HG02610 (cell line): ENCODE data around the gene HDLBP.

Source experiments
- ATAC-seq: cut with Tn5 transposase; IDR thresholded peaks from one replicate; pipeline ENCODE4 v1.9.1; 2021; ENCODE audit warnings: mild to moderate bottlenecking, moderate library complexity; ENCODE audit not compliant: unreplicated experiment

The HDLBP gene

DNA sequence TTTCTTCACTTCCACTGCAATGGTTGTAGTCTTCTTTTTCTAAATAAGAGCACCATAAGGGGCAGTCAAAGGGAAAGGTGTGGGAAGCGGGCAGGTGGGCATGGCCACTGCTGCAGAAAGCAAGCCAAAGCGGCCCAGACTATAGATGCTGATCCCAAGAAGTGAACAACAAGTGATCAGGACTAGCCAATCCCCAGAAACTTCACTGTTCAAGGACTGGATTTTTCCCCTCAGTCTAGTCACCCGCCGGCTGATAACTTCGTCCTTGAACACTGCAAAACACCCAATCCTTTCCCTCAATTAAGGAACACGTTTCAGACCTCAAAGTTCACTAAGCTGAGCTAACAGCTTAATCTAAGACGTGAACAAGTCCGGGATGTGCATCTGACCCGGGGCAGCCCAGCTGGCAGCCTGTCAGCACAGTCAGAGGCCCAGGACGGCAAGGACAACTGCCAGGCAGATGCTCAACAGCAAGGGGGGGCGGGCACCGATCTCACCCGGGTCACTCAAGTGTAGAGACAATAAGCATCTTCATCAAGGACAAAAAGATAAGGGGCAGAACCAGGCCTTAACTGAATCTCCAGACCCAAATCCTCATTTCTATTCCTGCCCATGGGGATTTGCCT, 59.8 kb downstream of the HDLBP start:
- ATAC-seq, result no peak

DNA sequence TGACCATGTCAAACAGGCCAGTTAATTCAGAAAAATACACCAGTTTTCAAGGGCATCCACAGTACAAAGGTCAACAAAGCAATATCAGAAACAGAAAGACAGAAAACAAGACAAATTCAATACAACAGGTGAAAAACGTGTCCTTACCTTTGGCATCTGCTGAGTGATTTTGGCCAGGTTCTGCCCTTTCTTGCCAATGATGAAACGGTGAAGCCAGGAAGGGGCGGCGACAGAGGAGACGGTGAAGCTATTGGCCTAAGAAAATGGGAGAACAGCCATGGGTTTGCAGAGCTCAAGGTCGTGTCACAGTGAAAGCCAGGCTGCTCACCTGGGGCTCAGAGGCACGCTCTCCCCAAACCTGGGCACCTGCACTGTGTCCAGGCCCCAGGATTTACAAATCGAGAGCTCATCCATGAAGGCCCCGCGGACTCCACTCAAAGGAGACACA, 60.5 kb downstream of the HDLBP start:
- no peak for ATAC-seq

DNA sequence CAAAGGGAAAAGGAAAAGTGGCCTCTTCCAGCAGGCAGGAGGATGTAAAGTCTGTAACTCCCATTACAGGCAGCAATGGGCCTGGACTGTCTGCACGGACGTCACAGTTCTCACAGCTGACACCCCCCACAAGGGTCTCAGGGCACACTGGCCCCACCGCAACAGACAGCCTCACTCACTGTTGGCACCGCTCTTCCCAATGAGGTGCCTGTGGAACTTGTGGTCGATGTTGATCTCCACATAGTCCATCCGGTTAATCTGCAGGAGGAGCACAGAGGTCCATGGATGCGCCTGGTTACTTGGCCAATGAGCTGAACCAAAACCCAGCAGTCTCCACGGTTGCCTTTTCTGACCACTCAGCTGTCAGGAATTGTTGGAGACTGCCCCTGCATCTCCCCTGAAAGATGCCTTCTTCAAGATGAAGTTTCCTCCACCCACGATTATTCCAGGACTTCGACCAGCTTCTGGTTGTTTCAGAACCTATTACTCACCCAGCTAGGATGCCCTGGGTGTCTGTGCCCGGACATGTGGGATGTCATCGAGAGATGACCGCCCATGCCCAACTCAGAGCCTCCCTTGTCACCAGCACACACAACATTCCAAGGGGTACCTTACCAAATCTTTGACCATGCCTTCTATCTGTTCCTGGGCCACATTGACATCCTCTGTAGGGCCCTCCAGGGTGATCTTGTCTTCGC, 62.5 kb downstream of the HDLBP start:
- ATAC-seq, result no peak

DNA sequence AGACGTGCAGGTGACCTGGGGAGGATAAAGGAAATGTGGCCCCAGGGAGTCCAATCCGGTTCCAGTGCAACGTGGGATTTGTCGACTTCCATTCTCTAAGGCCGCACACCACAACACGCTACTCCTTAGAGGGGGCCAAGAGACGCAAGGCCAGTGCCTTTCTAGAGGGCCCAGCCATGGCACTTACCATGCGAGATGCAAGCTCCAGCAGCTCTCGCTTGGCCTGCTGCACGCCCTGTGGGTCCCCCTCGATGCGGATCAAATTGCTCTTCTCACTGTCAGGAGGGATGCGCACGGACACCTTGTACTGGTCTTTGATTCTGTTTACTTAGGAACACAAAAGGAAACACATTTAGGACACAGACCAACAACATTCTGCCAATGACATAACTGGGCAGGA, 65.8 kb downstream of the HDLBP start:
- ATAC-seq, result no peak

DNA sequence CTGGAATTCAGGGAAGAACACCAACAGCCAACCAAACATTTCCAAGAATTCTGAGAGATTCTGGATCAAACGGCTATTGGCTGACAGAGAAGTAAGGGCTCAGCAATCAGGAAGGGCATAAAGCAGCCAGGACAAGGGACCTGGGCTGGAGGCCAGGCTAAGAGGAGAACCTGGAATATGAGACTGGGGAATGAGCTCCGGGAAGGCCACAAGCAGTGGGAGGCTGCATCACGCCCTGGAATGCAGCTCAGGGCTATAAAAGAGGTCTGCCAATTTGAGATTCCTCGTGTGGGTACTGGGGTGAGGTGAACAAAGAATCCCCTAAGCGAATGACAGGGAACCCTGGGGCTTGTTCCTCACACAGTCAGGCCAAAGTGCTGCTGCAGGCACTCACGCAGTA, 66.6 kb downstream of the HDLBP start:
- no peak for ATAC-seq

DNA sequence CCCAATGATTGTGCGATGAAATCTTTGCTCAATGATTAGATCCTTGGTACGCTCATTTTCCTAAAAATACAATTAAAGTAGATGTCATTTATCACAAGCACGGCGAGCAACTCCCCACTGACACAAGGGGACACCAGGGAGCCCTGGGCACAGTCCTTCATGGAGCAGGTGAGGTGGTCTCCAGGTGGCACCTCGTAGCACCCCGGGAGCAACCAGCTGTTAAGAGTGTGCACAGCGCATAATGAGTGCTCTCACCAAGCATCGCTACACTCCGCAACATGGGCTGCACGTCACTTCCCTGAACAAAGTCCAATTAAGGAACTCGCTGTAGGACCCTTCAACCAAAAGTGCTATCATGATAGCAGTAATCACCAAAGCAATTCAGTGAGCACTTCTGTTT, 67.2 kb downstream of the HDLBP start:
- ATAC-seq, result no peak

DNA sequence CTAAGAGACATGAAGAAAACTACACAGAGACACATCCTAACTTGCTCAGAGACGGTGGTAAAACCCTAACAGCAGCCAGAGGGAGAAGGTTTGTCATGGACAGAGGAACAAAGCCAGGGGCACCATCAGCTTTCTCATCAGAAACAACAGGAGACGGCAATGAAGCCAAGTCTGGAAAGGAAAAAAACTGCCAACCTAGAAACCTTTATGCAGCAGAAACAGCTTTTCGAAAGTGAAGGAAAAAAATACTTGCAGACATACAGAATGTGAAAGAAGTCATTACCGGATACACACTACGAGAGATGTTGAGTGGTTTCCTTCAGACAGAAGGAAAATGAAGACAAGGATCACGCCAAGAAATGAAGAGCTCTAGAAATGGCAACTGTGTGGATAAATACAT, 71.1 kb downstream of the HDLBP start:
- ATAC-seq, result no peak

DNA sequence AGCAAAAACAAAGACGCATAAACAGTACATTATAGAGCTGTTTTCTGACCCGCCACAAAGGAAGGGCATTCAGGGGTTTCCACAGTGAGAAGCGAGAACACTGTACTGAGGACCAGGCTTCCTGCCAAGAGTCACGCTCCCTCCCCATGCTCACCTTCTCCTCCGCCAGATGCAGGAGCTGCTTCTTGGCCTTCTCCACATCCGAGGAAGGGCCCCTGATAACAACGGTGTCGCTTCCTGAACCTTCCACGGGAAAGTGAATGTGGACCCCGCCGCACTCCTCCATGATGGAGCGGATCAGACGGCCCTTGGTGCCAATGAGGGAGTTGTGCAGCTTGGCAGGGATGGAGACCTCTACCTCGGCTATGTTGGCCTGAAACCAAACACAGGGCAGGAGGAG, 73.2 kb downstream of the HDLBP start:
- no peak for ATAC-seq

DNA sequence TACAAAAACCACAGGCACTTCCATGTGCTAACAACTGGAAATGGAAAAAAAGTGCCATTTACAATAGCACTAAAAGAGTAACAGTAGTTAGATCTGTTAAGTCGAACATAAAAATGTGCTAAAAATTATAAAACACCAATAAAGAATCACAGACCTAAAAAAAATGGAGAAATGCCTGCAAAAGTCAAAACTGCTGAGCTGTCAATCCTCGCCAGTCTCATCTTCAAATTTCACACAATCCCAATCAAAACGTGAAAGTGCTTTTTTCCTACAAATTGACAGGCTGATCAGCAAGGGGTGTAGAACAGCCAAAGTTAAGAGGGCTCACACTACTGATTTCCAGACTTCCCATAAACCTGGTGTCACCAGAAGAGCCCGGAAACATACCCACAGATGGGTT, 73.8 kb downstream of the HDLBP start:
- ATAC-seq, result no peak

DNA sequence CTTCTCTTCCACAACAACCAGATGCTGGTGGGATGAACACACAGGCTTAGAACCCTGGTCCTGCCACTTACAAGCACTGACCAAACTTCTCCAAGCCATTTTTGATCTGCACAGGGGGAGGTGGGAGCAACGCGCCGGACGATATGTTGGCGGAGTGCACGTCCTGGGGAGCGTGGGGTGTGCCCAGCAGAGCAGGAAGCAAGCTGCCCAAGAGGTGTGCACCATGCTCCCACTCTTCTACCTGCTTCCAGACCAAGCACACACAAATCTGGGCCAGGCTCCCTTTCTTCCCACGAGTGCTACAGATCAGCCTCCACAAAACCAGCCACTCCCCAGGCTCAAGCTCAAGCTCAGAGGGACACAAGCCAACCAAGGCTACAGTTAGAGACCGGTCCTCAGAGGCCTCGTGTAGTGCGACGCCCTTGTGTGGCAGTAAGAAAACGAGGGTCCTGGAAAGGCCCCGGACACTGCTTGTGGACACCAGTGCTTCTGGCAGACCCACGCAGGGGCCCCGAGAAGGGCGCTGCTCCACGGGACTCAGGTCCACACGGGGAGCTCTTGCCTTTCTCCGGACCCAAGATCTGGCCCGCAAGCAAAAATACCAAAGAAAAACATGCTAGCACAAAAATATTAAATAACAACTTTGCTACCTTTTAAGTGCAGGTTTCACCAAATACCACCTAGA, 75.0 kb downstream of the HDLBP start:
- no peak for ATAC-seq

DNA sequence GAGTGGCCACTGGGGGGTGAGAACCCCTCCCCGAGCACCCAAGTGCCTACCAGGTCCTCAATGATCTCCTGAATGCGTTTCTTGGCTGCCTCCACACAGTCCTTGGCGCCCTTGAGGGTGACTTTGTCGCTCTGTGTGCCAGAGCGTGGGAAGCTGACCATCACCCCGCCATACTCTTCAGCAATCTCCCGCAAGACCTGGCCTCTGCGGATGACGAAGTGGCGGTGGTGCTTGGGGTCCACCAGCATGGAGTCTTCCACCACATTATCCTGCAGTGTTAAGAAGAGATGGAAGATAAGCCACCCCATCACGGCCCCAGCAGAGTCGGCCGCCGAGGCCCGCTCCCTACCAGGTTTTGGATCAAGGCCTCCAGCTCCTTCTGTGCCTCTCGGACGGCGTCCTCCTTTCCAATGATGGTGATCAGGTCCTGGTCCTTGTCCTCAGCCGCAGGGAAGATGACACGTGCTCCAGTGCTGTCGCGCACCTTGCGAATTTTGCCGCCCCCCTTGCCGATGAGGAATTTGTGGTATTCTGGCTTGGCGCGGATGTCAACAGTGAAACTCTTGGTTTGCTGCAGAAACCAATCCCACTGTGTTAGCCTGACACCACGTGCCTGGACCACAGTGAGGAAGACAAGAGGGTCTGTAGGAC, 75.8 kb downstream of the HDLBP start:
- no peak for ATAC-seq

DNA sequence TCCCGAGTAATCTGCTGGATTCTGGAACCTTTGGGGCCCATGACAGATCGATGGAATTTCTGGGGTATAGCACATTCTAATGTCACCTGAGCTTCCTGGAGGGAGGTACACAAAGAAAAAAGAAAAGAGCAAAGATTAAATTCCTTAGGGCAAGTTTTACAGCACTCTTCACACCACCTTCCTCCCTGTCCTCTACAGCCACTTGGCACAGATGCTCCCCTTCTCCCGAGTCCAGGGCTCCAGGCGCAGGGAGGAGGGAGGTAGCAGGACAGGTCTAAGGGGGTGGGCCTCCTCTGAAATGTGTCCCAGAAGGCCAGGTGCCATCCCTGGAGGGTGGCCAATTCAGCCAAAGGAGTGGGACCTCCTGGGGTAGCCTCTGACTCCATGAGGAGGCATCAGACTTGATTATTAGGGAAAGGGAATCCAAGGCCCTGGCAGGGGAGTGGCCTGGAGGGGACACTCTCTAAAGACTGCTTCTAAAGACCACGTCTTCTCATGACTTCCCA, 76.7 kb downstream of the HDLBP start:
- ATAC-seq, result no peak

DNA sequence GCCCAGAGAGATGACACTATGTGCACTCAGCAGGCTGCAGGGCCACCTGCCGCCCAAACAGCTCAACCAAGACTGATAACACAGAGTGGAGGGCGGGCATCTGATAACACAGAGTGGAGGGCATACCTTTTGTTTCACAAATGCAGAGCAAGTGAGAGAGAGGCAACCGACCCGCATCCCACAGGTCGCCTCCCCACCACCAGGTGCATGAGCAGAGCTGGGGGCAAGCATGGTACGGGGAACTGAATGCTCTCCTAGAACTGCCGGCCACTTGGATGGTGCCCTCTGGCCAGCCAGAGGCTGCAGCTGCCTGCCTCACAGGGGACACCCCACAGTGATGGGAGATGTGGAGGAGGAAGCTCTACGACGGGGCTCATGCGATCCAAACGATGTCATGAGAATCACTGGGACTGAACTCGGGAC, 77.5 kb downstream of the HDLBP start:
- no peak for ATAC-seq

DNA sequence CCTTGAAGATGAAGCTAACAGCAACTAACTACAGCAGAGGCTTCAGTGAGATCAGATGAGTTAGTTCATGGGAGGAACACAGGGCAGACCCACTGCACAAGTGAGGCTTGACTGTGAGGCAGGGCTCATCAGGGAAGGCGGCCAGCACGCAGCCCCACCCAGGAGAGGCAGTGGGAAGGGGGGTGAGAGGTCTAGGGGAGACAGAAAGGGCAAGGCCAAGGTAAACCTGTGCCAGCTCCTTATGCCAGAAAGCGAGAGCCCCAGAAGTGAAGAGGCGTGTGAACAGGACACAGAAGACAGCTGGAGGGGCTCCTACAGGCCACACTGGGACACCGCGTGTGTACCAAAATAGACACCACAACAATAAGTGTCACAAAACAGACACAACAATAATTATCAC, 78.4 kb downstream of the HDLBP start:
- no peak for ATAC-seq

DNA sequence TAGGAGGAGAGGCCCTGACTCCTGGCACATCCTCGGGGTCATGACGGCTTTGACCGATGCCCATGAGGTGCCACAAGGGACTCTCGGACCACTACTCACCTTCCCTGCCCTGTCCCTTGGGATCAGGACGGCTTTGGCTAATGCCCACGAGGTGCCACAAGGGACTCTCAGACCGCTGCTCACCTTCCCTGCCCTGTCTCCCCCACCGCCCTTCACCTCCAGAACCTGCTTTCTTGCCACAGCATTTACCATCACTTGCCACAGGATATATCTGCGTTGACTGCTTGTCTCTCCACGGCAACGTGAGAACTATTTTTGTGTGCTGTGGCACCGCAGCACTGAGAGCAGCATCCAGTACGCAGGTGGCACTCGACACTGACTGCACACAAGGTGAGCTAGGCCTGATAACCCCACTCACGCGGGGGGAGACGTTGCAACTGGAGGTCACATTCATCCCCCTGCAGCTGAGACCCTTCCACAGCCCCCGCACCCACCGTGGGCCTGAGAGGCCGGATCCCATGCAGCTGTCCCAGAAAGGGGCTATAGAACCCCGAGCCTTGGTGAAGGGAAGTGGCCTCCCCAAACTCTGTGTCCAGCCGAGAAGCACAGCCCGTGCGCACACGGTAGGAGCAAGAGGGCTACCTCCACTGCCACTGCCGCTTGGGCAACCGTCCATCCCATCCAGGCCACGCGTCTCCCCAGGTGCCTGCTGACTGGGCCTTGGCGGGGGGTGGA, 79.4 kb downstream of the HDLBP start:
- no peak for ATAC-seq

DNA sequence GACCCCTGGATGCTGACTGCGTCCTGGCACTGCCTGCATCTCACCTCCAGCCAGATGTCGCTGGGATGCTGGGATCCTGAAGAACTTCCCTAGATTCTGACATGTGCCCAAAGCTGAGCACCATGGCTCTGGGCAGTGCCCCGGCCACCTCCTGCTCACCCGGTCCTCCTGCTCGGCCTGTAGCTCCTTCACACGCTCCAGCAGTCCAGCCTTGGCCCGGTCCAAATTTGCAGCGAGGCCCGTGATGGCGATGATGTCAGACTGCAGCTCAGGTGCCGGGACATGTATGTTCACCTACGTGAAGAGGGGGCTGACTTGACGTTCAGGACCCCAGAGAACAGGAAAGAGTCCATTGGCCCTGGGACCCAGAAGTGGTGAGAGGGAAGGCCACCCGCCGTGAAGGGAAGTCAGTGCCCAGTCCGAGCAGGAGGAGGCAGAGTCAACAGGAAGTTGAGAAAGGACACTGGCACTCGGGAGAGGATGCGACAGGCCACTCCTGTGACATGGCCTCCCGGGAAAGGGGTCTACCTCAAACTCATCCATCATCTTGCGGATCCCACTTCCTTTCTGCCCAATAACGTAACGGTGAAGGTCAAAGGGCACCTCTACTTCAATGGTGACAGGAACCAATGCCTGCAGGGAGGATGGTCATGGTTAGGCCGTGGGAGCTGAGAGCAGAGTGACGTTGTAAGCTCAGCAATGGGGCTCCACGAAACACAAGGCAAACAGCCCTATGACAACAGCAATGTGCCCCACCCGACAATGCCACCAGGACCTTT, 80.3 kb downstream of the HDLBP start:
- ATAC-seq, result no peak

DNA sequence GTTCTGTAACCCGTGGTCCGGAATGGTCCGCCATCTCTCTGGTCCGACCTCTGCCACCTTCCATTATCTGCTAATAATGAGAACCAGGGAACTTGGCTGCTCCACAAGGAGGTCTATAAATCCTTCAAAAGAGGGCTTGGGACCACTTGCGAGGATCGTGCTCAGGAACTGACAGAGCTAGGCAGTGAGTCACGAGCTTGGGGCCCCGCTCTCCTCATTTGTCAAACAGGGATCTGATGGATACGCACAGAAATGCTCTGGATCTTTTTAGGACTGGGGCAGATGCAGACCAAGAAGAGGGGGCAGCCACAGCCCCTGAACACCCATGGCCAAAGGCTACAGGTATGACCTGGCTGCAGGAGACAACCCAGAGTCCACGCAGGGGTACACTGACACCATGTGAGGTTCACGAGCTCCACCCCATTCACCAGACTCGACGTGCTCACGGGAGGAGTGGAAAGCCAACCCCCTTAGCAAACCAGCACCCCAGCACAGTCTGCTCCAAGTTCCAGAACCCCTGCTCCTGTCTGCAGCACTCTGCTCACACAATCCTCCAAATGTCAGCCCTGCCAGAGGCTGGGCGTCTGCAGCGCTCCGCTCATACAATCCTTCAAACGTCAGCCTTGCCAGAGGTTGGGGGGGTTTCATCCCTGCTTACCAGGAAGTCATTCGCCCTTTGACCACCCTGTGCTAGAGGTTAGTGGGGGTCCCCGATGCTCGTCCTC, 81.2 kb downstream of the HDLBP start:
- no peak for ATAC-seq

DNA sequence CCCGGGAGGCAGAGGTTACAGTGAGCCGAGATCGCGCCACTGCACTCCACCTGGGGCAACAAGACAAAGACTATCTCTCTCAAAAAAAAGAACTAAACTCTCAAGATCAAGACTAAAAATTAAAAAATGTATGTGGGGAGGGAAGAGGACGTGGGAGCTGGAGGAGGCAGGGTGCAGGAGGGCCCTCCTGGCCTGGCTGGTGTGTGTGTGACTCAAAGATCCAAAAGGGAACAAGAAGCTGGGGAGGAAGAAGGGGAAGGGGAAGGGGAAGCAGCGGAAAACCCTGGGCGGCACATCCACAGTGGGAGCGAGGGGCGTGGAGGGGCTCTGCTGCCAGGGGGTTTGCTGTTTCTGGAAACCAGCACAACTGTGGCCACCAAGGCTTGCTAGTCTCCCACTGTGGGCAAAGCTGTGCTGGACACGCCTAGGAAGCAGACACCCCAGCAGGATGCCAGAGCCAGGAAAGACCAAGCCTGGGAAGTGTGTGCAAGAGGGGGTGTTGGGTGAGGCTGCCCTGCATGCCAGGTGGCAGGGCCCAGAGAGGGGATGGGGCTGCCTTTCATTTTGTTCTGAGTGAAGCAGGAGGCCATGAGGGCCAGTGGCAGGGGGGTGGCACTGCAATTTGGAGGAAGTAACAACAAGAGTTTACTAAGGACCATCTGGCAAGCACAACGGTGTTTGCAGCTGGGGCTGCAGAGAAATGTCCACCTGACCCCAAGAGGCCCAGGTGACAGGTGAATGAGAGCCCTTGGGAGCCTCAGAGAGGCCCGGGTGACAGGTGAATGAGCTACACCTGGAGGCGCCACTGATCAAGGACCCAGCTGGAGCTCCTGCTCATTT, 82.5 kb downstream of the HDLBP start:
- no peak for ATAC-seq

DNA sequence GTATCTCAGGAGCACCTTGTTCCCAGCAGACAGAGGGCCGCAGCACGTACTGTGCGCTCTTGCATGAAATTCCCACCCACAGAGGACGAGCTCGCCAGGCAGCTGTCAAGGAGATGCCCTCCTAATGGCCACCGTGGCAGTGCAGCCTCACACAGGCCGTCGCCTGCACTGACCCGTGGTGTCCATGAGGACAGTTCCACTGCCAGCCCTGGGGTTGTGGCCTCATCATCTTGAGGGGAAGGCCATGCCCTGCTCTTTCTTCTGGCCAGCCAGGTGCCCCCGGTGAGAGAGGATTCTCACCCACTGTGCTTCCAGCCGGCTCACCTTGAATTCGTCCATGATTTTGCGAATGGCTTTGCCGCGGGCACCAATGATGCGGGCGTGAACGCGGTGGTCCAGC, 85.0 kb downstream of the HDLBP start:
- no peak for ATAC-seq
